ENCODE measurements around the gene IPO4. TPM values are rescaled to one million over a fixed set of nuclear protein-coding genes. Genes with fewer than 3 reads are reported as not detected.

Gene IPO4
- total and polyA plus RNA-seq, 7 donors, result 3.0 to 37.1 (median 12.8) TPM

- 93 to 97% methylated on average over 6 of the region's 6 CpGs for WGBS, 2 donors
Measured at GRCh38 chr14:24236689-24237462, 48.3 kb upstream of the IPO4 start.

GRCh38 chr14:24235804-24236688 is 47.4 kb upstream of the IPO4 start:
- peaks cover 30 to 67% (median 44%) of the 10 kb centered on the region in 4 donors for H3K36me3 ChIP-seq
- H3K27ac ChIP-seq, result no peak overlapping the region
- H3K4me3 ChIP-seq, result no peak overlapping the region
- TF ChIP-seq POLR2A (IDR thresholded peaks at IDR 0.05), result no peak
- TF ChIP-seq POLR2AphosphoS5 (IDR thresholded peaks at IDR 0.05), result no peak
- no peak for TF ChIP-seq CTCF (IDR thresholded peaks at IDR 0.05)
- TF ChIP-seq EP300 (IDR thresholded peaks at IDR 0.05), result no peak
- WGBS, 2 donors, result 92 to 94% methylated on average over 5 of the region's 5 CpGs
- H3K27me3 ChIP-seq, result no peaks in the 10 kb centered on the region
- intact Hi-C loops (cut with DNase I), result no loop called here
- H3K4me1 ChIP-seq, result peaks cover 0 to 51% (median 43%) of the 10 kb centered on the region in 4 donors
- no peak for DNase-seq
- H3K9me3 ChIP-seq, result no peaks in the 10 kb centered on the region

More at GRCh38 chr14:24236689-24237462, 48.3 kb upstream of the IPO4 start:
- peaks cover 30 to 70% (median 45%) of the 10 kb centered on the region in 4 donors for H3K36me3 ChIP-seq
- no peaks in the 10 kb centered on the region for H3K9me3 ChIP-seq
- H3K4me3 ChIP-seq, result no peak overlapping the region
- no peaks in the 10 kb centered on the region for H3K27me3 ChIP-seq
- H3K27ac ChIP-seq, result no peak overlapping the region
- DNase-seq, result no peak
- no peak for TF ChIP-seq CTCF (IDR thresholded peaks at IDR 0.05)
- no peak for TF ChIP-seq POLR2A (IDR thresholded peaks at IDR 0.05)
- no peak for TF ChIP-seq POLR2AphosphoS5 (IDR thresholded peaks at IDR 0.05)
- TF ChIP-seq EP300 (IDR thresholded peaks at IDR 0.05), result no peak
- intact Hi-C loops (cut with DNase I), result no loop called here
- H3K4me1 ChIP-seq, result peaks cover 0 to 52% (median 45%) of the 10 kb centered on the region in 4 donors

- TF ChIP-seq POLR2A (IDR thresholded peaks at IDR 0.05) (no peak), CTCF (IDR thresholded peaks at IDR 0.05) (no peak), EP300 (IDR thresholded peaks at IDR 0.05) (no peak), POLR2AphosphoS5 (IDR thresholded peaks at IDR 0.05) (no peak)
- Histone ChIP-seq H3K27ac (peak overlapping the region in 2 of 4 donors; percentile 18 to 93), H3K4me1 (peaks cover 0 to 38% (median 32%) of the 10 kb centered on the region in 4 donors), H3K9me3 (no peaks in the 10 kb centered on the region), H3K4me3 (no peak overlapping the region), H3K27me3 (no peaks in the 10 kb centered on the region), H3K36me3 (peaks cover 16 to 50% (median 29%) of the 10 kb centered on the region in 4 donors)
- intact Hi-C loops (cut with DNase I), result loop anchor here (5.0 kb wide), 1 partner anchor 87 kb away; the partner anchor contains the start of genes PSME2 and RNF31
- WGBS, 2 donors, result 89 to 96% methylated on average over 3 of the region's 3 CpGs
- no peak for DNase-seq
Measured at GRCh38 chr14:24234095-24235005, 45.7 kb upstream of the IPO4 start.

- peak overlapping the region; percentile 68 to 91 (median 88) for H3K4me3 ChIP-seq
- 68 to 84% methylated on average over 2 of the region's 2 CpGs for WGBS, 2 donors
- no peak for TF ChIP-seq EP300 (IDR thresholded peaks at IDR 0.05)
- H3K9me3 ChIP-seq, result no peaks in the 10 kb centered on the region
- H3K36me3 ChIP-seq, result peaks cover 14 to 42% (median 22%) of the 10 kb centered on the region in 4 donors
- H3K27ac ChIP-seq, result peak overlapping the region; percentile 82 to 93 (median 89)
- no peaks in the 10 kb centered on the region for H3K27me3 ChIP-seq
- peaks cover 0 to 32% (median 30%) of the 10 kb centered on the region in 4 donors for H3K4me1 ChIP-seq
- no peak for DNase-seq
- intact Hi-C loops (cut with DNase I), result loop anchor here (5.0 kb wide), 1 partner anchor 86 kb away; the partner anchor contains the start of genes PSME2 and RNF31
Measured at GRCh38 chr14:24233538-24233866, 44.9 kb upstream of the IPO4 start.
